ENCODE data around the gene CD300LF.

The CD300LF gene

GRCh38 chr17:74687886-74688285 lies 24.8 kb downstream of the CD300LF start:
- TF ChIP-seq CTCF (IDR thresholded peaks at IDR 0.05; ENCODE audit: low read depth, low read length), result no peak
- DNase-seq (ENCODE audit: low read depth in 2 of 2), result no peak
- no peak overlapping the region for H3K4me3 ChIP-seq (replicated peaks in 1 of 2; ENCODE audit: low read depth in 2 of 2, low read length in 2 of 2)

- no peak for DNase-seq (ENCODE audit: low read depth in 2 of 2)
- no peak overlapping the region for H3K4me3 ChIP-seq (replicated peaks in 1 of 2; ENCODE audit: low read depth in 2 of 2, low read length in 2 of 2)
These were observed 26.0 kb downstream of the CD300LF start for GRCh38 chr17:74686761-74687160.

GRCh38 chr17:74682471-74683190 lies 30.1 kb downstream of the CD300LF start:
- no peak for TF ChIP-seq CTCF (IDR thresholded peaks at IDR 0.05; ENCODE audit: low read depth, low read length)
- DNase-seq (ENCODE audit: low read depth in 2 of 2), result no peak
- no peak overlapping the region for H3K4me3 ChIP-seq (replicated peaks in 1 of 2; ENCODE audit: low read depth in 2 of 2, low read length in 2 of 2)

More at GRCh38 chr17:74686761-74687160, 26.0 kb downstream of the CD300LF start:
- no peak for TF ChIP-seq CTCF (IDR thresholded peaks at IDR 0.05; ENCODE audit: low read depth, low read length)

GRCh38 chr17:74682028-74682427 lies 30.7 kb downstream of the CD300LF start:
- TF ChIP-seq CTCF (IDR thresholded peaks at IDR 0.05; ENCODE audit: low read depth, low read length), result no peak

GRCh38 chr17:74680941-74681340 lies 31.8 kb downstream of the CD300LF start:
- TF ChIP-seq CTCF (IDR thresholded peaks at IDR 0.05; ENCODE audit: low read depth, low read length), result no peak
- no peak overlapping the region for H3K4me3 ChIP-seq (replicated peaks in 1 of 2; ENCODE audit: low read depth in 2 of 2, low read length in 2 of 2)
- no peak for DNase-seq (ENCODE audit: low read depth in 2 of 2)

More at GRCh38 chr17:74682028-74682427, 30.7 kb downstream of the CD300LF start:
- no peak for DNase-seq (ENCODE audit: low read depth in 2 of 2)
- H3K4me3 ChIP-seq (replicated peaks in 1 of 2; ENCODE audit: low read depth in 2 of 2, low read length in 2 of 2), result no peak overlapping the region

- TF ChIP-seq CTCF (IDR thresholded peaks at IDR 0.05; ENCODE audit: low read depth, low read length), result no peak
- no peak for DNase-seq (ENCODE audit: low read depth in 2 of 2)
- no peak overlapping the region for H3K4me3 ChIP-seq (replicated peaks in 1 of 2; ENCODE audit: low read depth in 2 of 2, low read length in 2 of 2)
These were observed 32.5 kb downstream of the CD300LF start for GRCh38 chr17:74680213-74680612.

GRCh38 chr17:74679374-74679773 lies 33.3 kb downstream of the CD300LF start:
- DNase-seq (ENCODE audit: low read depth in 2 of 2), result no peak
- H3K4me3 ChIP-seq (replicated peaks in 1 of 2; ENCODE audit: low read depth in 2 of 2, low read length in 2 of 2), result no peak overlapping the region
- TF ChIP-seq CTCF (IDR thresholded peaks at IDR 0.05; ENCODE audit: low read depth, low read length), result no peak

Data from cardiac fibroblast (primary cell).